HG02973 (cell line): ENCODE measurements around the gene SPATA33.
A peak's percentile ranks its signal among the peaks of the same experiment; 100 is the strongest.

ENCODE experiments used
- ATAC-seq: cut with Tn5 transposase; IDR thresholded peaks from one replicate; pipeline ENCODE4 v1.9.1; 2021; ENCODE audit warnings: moderate library complexity; ENCODE audit not compliant: unreplicated experiment

The SPATA33 gene

DNA sequence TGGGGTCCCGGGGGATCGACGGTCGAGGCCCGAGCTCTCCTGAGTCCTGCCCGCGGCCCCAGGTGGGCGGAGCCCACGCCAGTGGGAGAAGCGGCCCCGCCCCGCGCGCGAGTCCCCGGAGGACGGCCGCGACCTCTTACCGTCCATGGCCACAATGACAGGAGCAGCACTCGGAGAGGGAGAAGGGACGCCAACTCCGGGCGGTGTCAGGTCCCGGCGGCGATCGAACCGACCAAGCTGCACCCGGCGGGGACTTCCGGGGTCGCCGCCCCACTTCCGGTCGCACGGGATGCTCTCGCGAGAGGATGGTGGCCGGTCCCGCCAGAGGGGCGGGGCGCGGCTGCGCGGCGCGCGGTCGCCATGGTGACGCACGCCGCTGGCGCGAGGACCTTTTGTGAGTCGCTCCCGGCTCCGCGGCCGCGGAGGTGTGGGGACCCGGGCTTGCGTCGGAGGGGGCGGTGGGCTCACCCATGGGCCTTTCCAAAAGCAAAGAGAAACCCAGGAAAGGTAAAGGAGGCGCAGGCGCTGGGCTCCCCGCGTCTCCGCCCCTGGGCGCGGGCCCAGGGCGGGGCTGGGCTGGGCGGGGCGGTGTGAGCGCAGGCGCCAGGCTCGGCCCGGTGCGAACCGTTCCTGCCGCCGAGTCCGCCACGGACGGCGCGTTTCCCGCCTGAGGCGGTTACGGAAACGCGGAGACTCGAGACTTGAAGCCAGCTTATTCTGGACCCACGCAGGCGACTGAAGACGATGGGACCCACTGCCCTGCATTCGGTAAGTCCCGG is at the start of gene SPATA33, which contains the start of gene CHMP1A:
Gene SPATA33, plus strand, starts transcription at position 395 of the 779 bp plus-strand sequence. Its CDS starts 76 bp downstream, at position 471.
Gene CHMP1A, minus strand, starts transcription at position 267 of the 779 bp plus-strand sequence. Its CDS starts 120 bp downstream, at position 147.
- ATAC-seq = peak; percentile 79

DNA sequence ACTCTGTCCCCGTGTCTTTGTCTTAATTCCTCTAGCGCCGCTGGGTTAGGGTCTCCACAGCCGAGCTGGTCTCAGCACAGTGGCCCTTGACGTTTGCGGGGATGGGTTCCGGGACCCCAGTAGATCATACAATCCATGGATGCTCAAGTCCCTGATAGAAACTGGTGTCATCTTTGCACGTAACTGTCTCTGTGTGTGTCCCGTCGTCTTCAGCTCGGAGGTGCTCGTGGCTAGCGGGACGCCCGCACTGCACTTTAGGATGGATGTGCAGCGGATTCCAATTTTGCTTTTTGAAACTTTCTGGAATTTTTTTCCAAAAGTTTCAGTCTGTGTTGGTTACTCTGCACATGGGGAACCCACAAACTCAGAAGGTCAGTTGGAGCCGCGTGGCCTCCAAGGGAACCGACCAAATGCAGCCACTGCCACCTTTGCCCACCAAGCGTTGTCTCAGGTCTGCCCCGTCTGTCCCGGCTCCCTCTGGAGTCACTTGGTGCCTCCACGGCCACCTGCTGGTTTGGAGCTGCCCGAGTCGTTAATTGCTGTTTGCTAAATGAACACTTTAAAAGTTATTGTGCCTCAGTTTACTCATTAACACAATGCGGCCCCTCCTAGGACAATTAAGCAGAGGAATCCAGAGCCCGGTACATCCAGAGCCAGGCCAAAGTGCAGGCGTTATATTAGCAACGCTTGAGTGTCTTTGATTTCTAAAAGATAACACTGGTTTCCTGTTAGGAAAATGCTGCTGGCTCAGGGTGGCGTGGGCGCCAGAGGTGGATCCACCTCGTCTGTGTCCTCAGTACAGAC is 49.5 kb upstream of the SPATA33 start:
- ATAC-seq = no peak

DNA sequence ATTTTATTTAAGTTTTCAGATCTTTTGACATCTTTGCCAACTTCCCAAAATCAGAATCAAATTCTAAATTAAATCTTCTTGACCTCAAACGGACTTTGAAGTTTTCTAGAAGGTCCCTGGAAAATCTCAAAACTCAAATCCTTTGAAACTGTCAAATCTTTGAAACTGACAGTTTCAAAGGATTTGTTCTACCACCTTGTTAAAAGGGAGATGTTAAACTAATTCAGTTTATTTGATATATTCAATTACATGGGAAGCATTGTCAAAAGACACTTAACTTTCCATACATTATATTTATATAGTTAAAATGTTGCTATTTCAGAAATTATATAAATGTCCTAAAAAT is 47.6 kb upstream of the SPATA33 start:
- ATAC-seq = no peak

DNA sequence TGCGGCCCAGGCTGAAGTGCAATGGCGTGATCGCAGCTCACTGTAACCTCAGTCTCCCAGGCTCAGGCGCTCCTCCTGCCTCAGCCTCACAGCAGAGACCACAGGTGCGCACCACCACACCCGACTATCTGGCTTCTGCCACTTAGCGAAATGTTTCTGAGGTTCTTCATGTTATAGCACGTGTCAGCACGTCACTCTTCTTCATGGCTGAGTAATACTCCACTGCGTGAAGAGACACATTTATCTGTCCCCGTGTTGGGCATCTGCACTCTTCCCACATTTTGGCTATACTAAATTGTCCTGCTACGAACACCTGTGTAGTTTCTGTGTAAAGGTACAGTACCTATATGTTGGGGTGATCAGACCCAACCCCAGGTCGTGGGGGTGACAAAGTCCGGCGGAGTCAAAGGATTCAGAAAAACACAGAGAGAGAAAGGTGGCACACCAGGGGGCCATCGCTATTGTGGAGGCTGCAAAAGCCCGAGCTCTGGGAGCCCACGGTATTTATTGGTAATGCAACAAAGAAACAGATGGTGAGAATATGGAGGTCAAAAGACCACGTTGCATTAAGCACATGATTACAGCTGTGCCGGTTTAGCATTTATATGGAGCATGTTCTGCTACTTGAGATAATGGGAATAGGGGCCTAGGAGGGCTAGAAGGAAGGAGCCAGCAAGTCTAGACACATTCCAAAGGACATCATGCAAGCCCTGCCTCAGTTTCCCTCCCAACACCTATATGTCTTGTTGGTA is 45.0 kb upstream of the SPATA33 start:
- no peak for ATAC-seq

DNA sequence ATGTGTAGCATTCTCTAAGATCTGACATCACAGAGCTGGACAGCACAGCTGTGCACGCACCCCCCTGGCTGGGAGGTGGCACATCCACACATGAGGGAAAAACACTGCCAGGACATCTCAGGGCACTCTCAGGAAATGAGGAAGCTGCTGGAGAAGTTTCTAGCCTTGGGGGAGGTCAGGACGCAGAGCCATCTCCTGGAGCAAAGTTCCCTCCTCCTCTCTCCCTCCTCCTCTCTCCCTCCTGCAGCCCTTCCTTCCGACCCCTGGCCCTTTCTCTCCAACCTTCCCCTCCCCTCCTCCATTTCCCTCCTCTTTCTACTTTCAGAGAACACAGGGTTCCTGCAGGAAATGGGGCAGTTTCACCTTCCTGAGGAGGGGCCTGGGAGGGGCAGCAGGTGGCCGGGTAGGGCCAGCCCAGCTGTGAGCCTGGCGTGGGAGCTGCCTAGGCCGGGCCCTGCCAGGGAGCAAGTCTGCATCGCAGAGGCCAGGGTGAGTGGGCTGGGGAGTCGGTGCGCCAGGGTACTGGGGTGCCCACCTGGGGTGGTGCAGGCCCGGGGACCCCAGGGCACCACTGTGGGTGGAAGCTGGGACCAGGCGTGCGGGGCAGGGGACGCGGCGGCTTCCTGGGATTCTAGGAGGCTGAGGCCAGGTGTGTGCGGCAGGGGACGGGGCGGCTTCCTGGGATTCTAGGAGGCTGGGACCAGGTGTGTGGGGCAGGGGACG is 44.2 kb upstream of the SPATA33 start, which contains the start of gene DPEP1:
Gene DPEP1, plus strand, starts transcription at position 412 of the 723 bp plus-strand sequence. CDS start 16,769 bp downstream, outside the sequence.
- ATAC-seq = no peak

DNA sequence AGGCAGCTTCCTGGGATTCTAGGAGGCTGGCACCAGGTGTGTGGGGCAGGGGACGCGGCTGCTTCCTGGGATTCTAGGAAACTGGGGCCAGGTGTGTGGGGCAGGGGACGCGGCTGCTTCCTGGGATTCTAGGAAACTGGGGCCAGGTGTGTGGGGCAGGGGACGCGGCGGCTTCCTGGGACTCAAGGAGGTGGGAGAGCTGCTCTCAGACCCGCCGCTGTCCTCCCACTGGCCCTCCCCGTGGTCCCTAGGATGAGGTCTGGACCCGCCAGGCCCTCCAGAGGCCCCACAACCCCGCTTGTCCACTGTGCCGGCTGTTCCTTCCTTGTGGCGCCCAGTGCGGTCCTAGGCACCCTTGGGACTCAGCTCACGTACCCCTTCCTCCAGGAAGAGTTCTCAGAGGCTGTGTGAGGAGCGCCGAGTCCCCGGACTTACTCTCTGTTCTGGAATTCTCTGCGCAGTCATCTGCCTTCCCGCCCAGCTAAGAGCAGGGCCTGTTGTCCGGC is 43.6 kb upstream of the SPATA33 start:
- no peak for ATAC-seq

DNA sequence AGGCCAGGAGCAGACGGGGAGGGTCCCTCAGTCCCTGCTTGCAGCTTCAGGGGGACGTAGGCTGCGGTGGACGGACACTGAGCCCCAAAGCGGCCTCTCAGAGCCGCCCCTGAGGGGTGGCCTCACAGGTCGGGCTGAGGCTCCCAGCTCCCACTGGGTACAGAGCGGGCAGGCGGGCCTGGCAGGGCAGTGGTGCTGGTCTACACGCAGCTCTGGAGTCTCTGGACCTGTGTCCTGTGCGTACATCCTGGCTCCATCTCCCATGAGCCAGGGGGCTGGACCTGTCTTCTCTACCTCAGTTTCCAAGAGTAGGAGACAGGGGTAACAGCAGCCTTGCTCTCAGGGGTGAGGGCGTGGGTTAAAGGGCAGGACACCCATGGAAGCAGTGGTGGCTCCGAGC is 42.5 kb upstream of the SPATA33 start:
- ATAC-seq = no peak

DNA sequence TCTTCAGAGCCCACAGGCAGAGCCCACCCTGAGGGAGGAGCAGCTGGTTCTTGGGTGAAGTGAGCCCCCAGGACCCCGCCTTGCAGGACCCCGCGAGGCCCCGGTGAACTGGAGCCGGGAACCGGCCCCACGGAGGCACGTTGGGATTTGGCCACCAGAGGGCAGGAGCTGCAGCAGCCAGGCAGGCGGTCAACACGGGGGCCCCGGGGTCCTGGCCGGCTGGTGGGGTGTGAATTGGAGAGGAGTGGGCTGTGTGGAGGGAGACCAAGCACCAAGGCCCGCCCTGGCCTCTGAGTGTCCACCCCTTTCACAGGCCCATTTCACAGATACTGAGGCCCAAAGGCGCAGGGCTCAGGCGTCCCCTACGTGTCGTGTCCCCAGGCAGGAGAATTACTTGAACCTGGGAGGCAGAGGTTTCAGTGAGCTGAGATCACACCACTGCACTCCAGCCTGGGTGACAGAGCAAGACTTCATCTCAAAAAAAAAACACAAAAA is 42.0 kb upstream of the SPATA33 start:
- no peak for ATAC-seq

DNA sequence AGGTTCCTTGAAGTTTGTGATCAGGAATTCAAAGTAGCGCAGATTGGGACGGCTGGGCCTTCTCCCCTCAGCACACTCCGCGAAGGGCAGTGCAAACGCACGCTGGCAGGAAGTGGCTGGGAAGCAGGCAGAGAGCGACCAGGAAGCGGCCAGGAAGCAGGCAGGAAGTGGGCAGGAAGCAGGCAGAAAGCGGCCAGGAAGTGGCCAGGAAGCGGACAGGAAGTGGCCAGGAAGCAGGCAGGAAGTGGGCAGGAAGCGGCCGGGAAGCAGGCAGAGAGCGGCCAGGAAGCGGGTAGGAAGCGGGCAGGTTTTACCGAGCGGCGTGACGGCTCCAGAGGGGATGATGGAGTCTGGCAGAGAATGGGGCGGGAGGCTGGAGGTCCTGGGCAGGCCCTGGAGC is 41.0 kb upstream of the SPATA33 start:
- no peak for ATAC-seq

DNA sequence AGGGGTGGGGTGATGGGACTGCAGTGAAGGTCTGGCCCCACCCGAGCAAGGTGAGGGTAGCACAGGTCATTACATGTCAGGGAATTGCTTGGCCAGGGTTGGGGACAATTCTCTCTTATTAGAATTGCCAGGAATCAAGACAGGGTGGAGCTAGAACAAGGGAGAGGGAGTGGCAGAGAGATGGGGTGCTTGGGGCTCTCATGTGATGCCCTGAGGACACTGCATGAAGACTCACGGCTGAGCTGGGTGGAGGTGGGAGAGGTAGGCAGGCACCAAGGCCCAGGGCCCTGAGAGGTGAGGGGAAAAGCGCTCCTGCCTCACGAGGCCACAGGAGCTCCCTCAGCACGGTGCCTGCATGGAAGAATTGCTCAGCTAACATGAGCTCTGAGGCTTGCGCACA is 40.6 kb upstream of the SPATA33 start:
- ATAC-seq = no peak

DNA sequence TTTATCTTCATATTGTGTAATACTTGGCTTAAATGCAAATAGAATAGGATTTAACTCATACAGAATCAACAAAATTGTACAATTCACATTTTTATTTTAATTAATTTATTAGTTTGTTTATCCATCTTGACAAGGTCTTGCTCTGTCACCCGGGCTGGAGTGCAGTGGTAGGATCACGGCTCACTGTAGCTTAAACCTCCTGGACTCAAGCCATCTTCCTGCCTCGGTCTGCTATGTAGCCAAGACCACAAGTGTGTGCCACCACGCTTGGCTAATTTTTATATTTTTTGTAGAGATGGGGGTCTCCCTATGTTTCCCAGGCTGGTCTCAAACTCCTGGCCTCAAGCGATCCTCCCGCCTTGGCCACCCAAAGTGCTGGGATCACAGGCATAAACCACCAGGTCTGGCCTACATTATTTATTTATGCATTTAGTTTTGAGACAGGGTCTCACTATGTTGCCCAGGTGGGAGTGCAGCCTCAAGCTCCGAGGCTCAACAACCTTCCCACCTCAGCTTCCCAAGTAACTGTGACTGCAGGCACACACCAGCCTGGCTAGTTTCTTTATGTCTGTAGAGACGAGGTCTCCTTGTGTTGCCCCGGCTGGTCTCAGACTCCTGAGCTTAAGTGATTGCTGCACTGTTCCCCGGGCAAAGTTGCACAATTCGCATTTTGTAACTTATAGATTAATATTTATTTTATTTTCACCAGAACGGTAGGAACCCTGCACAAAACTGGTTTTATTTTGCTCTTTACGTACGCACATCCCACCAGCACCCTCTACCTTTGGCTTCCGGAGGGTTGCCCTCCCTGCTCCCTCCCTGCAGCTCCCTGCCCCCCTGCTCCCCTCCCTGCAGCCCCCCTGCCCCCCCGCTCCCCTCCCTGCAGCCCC is 39.3 kb upstream of the SPATA33 start:
- no peak for ATAC-seq

DNA sequence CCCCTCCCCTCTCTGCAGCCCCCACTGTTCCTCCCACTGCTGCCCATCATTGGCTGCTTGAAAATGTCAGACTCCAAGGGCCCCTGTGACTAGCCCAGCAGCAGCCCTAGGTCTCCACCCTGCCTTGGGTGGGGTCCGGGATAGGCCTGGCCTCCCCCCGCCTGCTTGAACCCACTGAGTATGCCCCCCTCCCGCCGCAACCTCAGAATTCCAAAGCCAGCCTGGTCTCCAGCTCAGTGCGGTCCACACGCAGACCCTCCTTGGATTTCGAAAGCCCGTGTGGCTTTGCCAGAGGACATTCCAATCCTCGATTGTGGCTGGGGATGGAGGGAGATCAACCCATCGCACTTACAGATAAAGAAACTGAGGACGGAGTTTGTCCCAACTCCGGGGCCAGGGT is 37.8 kb upstream of the SPATA33 start:
- ATAC-seq = no peak

DNA sequence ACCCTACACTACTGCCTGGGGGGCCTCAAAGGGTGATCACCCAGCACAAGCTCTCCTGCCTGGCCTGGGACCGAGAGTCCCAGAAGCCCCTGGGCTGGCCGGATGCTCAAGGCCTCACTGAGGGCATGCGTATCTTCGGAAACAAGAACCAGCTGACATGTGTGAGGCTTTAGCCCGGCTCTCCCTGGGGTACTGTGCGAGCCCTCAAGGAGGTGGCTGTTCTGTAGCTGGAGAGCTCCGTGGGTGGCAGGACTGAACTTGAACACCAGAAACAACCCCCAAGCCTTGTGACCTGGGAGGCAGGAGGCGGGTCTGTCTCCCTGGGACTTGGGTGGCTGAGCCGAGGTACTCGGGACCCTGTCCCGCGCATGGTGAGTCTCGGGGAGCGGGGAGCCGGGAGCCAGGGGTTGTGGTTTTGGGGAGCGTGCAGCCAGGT is 37.2 kb upstream of the SPATA33 start:
- no peak for ATAC-seq

DNA sequence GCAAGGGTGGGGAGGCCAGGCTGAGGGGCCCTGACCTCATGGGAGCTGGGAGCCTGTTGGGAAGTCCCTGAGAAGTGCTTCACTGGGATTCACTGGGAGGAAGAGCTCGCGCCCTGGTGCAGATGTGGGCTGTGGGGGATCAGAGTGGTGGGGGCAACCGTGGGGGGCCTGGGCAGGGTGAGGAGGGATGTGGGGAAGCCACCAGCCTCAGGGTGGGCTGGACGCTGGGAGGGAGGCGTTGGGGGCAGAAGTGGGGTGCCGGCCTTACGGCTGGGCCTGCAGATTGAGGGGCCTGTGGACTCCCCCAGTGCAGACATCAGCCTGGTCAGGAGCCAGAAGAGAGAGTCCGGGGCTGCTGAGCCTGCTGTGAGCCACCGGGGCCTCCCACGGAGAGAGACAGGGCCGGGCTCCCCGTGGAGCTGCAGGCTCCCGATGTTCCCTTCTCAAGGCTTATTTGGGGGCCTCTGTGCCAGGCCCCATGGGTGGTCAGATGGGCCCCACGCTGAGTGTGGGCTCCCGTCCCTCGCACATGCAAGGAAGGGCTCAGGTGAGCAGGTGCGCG is 36.4 kb upstream of the SPATA33 start:
- no peak for ATAC-seq

DNA sequence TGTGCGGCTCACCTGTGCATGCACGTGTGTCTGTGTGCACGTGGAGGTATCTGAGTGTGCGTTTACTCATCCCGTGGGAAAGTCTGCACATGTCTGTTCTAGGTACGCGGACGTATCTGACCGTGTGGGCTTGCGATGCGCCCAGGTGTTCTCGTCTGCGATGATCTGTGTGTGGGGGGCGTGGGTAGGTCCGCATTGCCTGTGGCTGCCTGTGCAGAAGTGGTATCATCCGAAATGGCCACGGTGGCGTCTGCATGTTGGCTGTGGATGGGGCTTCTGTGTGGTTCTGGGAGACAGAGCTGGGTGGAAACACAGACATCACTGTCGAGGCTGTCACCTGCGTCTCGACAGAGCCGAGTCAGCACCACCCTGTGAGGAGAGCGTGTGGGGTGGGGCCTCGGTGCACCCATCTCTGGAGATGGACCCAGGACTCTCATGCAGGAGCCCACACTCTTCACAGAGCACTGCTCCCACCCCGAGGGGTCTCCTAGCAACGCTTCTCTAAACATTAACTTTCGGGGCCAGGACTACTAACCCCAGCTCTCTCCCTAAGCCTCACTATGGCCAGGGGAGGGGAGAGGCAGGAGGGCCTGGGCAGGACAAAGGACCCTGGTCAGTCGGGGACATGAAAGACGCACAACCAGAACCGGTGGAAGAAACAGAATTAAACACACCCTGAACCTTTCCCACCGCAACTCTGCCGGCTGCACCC is 35.8 kb upstream of the SPATA33 start:
- no peak for ATAC-seq

DNA sequence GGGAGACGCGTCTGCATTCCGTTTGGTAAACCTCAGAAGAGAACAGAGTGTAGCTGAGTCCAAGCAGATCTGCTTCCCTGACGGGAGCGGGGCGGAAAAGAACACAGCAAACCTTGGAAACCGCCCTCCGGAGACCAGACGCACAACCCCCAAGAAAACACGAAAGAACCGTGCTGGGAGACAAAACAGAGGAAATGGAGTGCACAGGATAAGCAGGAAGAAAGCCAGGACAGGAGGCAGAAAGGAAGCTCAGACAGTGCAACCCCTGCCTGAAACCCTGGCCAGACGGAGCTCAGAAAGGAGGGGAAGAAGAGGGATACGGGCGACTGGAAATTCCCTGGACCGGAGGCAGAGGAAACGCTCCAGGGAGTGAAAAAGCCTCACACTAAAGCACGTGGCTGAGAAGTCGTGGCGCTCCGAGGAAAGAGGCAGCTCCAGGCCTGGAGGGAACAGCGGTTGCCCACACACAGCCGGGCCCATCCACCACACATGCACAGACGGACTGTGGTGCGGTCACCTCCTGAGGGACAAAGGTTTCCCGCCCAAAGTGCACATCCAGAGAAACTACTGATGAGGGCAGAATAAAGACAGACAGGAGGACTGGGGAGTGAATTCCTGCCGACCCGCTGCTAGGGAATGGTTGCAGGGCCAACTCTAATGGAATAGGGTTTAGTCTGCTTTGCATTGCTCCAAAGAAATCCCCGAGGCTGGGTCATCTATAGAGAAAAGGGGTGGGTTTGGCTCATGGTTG is 34.0 kb upstream of the SPATA33 start:
- no peak for ATAC-seq
